Activated CD4-positive, alpha-beta T cell treated with anti-CD3 and anti-CD28 coated beads, Interleukin-10, Interleukin-2, amounts not matched to agents 100 ng/mL and 50 ng/mL, durations not matched to agents 16 hours and 8 hours (primary cell): ENCODE data around the gene NCOR2.

Experiments
- DNase-seq: peaks from one replicate; pipeline ENCODE4 v3.0.0-alpha.2; 2020

The NCOR2 gene

DNA sequence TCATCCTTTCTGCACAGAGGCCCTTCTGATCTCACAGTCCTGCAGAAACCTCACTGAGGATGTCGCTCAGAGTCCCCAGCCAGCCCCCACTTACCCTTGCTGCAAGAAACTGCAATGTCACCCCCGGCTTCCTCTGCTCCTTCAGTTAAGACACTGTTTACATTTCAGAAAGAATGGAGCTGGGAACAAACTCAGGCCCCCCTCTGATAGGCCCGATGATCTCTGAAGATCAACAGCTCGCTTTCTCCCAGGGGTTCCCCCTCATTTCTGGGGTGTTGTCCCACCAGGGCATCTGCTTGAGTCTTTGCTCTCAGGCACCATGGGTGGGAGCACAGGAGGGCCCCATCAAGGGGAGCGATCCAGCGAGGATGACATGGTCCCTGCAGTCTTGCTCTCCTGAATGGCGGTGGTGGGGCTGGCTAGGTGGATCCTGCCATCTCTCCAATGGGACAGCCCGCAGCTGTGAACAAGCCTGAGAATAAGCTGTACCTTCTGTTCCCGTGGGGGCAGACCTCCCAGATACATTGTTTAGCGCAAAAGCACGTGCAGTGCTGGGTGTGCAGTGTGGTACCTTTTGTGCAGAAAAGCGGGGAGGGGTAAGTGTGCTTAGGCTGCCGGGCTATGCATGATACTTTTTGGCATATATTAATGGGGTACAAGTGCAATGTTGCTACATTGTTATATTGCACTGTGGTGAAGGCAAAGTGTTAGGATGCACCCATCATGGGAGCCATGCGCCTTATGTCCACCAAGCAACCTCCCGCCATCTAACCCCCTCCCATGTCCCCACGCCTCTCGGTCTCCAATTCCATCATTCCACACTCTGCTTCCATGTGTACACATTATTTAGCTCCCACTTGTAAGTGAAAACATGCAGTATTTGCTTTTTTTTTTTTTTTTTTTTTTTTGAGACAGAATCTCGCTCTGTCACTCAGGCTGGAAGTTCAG lies 6.7 kb upstream of the NCOR2 start:
- DNase-seq = no peak

DNA sequence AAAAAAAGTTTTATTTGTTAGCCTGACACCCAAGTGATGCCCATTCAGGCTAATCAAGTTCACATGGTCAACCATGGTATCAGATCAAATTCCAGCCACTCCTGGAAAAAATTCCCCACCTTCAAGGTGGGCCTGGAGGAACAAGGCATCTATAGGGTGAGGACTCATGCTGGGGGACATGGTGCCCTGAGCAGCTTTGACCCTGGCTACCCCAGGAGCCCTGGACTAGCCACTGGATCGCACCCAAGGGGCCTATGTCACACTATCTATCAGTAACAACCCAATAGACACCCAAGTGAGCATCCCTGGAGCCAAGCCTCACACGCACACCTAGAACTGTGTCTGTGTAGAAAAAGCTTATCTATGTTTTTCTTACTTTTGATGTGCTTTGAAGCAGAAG lies 4.1 kb upstream of the NCOR2 start:
- DNase-seq = no peak

DNA sequence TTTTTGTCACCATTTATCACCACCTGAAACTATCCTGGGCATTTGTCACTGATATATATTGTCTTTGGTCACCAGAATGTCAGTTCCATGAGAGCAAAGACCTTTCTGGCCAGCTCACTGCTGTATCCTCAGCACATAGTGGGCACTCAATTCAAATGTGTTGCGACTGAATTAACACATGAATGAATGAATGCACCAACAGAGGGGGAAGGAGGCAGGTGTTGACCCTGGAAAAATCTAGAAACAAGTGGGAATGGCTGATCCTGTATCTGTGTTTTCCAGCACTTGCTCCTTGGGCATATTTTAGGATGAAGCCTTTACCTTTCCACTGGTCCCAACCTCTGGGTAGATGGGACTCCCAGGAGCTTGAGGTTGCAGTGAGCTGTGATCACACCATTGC lies 3.4 kb upstream of the NCOR2 start:
- DNase-seq = no peak

DNA sequence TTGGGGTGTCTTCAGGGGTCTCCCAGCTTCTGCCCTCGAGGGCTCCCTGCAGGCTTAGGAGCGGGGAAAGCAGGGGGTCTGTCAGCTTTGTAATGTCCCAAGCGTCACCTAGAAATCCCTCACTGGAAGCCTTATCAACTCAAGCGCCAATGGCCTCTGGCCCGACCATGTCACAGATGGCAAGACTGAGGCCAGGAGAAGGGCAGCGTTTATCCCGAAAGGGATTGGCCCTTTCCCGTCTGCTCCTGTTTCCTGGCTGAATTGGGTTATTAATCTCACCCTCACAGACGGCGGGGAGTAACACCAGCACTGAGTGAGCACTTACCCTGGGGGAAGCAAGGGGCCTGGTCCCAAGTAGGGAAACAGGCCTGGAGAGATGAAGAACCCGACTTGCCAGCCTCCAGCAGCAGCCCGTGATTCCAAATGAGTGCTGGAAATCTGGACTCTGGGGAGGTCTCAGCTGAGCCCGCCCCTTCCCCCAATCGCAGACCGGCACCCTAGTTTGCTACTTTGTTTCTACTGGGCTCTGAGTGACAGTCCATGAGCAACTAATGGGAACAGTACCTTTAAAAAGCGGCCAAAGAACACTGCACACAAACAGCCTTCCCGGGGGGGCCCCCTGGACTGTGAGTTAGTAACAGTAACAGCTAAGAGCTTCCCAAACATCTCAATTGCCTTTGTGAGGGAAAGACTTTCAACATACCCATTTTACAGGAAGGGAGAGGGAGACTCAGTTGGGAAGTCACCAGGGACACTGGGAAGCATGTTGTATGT lies 2.1 kb upstream of the NCOR2 start:
- DNase-seq = no peak

DNA sequence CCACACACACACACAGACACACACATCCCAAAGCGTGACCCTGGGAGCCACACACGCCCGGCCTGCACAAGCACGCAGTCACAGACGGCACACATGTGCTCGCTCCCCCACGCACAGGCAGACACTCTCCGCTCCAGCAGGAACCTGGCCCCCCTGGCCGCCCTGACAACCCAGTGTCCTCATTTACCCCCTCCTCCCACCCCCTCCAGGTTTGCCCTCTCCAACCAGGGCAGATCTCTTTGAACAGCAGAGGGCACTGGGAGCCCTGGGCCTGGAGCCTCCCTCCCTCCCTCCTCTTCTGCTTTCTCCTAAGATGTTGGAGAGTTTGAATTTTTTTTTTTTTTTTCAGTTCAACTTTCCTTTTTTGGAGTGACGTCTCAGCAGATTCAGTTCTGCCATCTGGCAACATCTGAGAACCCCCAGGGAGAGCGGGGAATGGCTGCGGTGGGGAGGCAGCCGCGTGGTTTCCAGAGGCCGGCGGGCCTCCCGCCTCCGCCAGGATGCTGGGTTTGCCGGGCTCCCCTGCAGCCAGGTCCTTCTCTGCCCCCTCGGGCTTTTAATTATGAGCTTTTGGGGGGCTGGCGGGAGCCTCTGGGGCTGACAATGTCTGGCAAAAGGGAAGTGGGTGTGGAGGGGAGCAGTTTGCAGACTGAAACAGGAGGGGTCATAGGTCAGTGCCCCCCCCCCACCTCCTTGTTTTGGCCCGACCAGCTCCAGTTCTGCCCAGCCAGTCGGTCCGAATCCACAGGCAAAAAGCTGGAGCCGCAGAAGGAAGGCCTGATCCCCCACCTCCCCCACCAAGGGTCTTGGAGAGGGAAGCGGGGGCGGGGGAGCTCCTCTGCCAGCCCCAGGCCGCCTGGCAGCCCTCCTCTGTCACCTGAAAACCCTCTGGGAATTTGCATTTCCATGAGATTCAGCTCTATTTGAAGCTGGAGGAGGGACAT lies 1.3 kb upstream of the NCOR2 start:
- DNase-seq = peak; percentile 25

DNA sequence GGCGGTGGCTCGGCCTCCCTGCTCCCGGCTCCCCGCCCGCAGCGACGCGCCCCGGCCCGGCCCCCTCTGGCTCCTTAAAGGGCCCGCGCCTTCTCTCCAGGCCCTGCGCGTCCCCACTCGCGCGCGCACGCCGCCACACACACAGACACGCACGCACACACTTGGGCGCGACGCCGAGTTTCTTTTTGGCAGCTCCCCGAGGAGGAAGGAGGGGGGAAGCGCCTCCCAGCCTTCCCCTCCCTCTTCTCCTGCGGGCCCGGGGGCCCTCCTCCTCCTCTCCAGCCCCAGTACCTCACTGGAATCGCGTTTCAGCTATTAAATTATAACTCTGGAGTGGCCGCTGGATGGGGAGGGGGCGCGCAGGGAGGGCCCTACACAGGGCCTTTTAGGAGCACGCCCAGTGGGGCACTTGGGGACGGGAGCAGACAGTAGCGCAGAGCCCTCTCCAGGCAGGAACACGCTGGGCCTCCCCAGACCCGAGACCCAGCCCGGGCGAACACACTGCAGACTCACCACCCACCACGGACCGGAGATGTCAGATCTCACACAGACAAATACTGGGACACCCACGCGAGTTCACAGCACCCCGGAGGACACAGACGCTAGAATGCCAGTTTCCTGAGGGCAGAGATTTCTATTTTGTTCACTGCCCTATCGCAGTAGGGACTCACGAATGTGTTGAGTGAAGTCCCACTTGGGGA lies 411 bp upstream of the NCOR2 start:
- peak; percentile 88 for DNase-seq

DNA sequence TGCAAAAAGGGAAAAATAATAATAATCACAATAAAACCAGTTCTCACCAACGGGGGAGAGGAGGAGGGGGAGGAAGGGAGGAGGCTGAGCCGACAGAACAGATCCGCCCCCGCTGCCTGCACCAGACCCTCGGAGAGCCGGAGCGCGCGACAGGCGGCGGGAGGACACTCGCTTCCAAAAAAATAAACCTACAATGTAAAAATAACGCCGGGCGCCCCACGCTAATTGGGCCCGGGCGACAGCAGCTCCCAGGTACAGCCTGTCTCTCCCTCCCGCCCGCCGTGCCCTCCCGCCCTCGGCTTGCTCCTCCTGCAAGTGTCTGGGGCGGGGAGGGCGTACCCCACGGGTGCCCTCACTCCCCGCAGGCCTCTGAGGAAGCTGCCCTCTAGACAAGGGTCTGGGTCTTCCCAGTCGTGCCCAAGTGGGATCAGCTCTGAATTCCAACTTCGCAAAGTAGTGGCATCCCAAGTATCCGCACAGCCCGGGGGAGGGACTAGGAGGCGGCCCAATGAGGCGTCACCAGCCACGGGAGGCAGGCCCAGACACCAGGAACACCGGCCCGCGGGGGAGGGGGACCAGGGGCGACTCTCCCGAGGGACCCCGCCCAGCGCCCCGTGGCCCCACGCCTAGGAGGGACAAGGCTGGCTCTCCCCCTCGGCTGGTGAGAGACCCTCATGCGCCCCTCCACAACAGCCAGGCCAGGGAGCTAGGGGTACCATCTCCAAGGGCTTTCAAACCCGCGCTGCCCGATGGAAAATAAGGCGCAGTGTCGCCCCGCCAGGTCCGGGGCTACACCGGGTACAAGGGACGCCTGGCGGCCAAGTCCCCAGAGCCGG lies 1.0 kb downstream of the NCOR2 start:
- DNase-seq = peak; percentile 72

DNA sequence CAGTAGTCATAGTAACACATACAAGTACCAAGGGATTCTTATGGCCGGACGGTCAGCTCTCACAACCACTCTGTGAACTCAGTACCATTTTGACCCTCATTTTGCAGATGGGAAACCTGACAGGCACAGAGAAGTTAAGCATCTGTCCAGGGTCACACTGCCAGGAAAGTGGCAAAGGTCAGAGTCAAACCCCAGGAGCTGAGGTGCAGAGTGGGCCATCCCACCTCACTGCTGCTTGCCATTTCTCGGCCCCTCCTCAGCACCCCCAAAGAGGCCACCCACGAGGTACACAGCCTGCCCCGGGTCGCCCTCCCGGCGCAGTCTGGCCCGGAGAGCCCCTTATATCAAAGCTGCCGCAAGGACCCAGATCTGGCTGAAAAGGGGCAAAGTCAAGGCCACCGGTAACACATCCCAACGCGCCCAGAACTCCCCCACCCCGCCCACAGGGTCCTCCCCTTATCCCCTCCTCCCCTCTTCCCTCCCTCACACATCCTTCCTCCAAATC lies 1.7 kb downstream of the NCOR2 start:
- DNase-seq = no peak

DNA sequence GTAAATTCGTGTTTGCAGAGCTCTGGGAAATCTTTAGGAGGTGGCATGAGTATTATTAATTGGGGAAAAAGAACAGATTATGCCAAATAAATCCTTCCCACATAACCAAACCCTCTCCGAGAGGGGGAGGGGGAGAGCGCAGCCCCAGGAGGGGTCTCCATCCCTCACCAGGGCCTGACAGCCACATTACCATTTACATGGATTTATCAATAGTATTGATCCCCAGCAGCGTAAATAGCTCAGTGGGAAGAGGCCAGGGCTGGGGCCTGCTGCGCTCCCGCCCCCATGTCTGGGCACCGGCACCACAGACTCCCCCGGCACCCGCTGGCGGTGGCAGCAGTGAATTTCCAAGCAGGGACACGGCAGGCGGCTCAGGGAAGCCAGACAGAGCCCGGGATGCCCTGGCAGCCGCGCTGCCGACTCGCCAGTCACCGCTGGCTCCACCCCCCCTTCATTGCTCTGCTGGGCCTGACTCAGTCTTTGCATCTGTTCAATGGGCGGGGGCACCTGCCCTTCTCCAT lies 2.4 kb downstream of the NCOR2 start:
- DNase-seq = no peak

DNA sequence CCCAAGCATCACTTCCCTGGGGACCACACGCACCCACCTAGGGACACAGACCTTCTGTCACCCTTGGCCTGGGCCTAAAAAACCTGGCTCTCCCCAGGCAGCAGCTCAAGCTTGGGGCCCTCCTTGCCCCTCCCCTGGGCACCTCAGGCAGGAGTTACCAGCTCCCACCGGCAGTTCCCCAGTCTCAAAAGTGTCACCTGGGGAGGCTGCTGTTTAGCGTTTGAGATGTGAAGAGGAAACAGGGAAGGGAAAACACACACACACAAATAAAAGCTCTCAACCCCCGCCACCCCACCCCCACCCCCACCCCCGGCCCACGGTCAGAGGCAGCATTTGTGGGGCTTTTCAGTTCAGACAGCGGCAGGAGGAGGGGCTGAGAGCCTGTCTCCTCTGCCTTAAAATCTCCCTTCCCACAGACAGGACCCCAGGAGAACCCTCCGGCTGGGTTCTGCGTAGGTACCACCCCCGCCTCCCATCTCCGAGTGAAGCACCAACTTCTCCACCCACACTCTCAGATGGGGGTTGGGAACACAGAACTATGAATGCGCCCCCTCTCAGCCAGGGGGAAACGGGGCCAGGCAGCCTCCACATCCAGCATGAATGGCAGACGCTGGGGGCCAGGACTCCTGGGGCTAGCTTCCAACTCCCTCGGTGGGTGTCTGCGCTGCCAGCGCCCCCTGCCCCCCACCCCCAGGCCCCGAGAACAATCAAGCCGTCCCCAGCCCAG lies 3.0 kb downstream of the NCOR2 start:
- DNase-seq = no peak

DNA sequence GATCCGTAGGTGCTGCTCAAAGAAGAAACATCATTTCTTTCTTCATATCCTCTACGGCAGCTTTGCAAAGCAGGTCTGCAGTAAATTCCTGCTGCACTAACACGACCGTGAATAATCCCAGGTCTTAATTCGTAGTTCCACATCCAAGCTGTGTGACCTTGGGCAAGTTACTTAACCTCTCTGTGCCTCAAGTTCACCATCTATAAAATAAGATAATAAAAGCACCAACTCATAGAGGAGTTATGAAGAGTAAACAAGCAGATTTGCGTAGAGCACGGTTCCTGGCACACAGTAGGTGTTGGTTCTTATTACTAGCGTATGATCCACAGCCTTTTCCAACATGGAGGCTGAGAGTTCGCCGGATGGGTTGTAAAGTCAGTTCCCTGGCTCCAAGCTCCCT lies 3.6 kb downstream of the NCOR2 start:
- no peak for DNase-seq

DNA sequence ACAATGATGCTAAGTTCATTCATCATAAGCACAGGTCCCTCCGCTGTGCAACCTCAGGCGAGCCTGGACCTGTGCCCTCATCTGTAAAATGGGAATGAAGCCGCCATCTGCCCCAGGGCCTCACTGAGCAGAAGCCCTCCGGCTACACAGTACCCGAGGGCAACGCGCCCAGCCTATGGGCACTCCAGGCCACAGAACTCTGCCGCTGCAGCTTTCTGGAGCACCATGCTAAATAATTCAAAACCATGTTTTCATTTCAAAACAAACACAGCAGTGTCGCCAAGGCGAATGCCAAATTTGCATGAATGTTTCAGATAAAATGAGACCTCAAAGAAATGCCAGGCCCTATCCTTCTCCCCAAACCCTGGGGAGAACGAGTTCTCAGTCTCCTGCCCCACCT lies 4.0 kb downstream of the NCOR2 start:
- no peak for DNase-seq

DNA sequence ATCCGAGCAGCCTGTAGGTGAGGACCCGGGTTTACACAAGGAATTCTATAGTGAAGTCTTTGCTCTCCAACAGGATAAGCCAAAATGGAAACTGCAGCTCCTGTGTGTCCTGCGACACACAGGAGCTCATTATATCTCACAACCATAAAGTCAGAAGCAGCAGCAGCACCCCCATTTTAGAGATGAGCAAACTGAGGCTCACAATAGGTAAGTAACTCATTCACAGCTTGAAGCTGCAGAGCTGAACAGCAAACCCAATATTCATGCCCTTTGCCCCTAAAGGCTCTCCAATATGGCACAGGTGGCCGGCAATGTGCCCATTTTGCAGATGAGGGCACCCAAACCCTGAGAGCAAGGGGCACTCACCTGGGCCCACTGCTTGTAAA lies 4.6 kb downstream of the NCOR2 start:
- no peak for DNase-seq

DNA sequence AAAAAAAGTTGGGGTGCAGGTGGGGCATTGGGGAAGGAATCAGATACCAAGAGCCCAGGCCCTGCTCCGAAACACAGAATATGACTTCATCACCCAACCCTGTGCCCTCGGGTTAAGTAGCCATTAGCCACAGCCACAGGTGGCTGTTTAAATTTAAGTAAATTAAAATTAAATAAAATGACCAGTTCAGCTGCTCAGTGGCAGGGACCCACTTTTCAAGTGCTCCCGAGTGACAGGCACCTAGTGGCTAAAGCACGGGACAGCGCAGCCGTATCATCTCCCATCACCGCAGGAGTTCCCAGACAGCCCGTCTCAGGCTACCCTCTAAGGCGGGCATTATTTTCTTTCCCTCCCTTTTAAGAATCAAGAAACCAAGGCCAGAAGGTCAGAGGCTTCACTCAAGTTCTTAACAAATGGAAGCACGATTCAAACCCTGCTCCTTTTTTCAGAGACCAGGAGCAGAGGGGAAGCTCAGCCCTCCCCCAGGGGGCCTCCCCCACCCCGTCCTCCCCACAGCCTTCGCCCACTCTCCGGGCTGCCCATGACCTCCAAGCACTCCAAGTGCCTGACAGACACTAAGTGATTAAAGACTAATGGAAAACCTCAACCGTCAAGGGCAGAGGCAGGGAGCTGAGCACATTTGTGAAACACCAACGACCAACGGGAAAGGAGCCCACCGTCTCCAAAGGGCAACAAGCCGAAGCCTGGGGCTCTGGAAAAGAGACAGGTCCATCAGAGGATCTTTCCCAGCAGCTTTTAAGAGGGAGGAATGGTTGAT lies 5.2 kb downstream of the NCOR2 start:
- no peak for DNase-seq

DNA sequence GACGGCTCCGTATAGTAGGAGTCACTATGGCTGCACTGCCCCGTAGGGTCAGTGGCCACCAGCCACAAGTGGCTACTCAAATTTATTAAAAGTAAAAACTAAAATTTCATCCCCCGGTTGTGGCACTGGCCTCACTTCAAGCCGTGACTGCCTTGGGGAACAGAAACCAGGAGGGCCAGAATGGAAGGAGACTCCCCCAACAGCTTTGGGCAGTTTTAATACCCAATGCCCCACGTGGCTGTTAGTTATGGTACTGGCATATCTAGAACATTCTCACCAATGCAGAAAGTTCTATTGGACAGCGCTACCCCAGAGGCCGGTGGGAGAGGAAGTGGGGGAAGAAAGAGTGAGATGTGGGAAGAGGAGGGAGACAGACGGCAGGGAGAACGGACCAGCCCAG lies 6.2 kb downstream of the NCOR2 start:
- no peak for DNase-seq

DNA sequence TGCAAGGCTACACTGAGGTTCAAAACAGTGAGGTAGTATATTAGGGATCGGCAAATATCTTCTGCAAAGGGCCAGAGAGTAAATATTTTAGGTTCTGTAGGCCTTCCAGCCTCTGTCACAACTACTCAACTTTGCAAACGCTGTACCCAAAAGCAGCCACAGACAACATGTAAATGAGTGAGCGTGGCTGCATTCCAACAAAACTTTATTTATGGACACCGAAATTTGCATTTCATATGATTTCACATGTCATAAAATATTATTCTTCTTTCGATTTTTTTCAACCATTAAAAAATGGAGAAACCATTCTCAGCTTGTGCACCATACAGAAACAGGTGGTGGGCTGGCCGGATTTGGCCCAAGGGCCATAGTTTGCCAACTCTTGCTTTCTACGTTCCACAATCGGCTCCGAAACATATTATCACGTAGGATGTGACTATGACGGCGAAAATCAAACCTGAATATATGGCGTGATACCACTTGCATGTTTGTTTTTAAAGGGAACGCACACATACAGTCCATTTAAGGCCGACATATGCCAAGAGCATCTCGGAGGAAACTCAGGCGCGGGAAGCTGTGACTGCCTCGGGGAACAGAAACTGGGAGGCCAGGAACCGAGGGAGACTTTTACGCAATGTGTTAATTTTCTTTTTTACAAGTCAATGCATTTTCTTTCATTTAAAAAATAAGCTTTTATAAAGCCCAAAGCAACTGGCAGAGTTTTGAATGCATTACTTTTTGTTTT lies 7.1 kb downstream of the NCOR2 start:
- no peak for DNase-seq

DNA sequence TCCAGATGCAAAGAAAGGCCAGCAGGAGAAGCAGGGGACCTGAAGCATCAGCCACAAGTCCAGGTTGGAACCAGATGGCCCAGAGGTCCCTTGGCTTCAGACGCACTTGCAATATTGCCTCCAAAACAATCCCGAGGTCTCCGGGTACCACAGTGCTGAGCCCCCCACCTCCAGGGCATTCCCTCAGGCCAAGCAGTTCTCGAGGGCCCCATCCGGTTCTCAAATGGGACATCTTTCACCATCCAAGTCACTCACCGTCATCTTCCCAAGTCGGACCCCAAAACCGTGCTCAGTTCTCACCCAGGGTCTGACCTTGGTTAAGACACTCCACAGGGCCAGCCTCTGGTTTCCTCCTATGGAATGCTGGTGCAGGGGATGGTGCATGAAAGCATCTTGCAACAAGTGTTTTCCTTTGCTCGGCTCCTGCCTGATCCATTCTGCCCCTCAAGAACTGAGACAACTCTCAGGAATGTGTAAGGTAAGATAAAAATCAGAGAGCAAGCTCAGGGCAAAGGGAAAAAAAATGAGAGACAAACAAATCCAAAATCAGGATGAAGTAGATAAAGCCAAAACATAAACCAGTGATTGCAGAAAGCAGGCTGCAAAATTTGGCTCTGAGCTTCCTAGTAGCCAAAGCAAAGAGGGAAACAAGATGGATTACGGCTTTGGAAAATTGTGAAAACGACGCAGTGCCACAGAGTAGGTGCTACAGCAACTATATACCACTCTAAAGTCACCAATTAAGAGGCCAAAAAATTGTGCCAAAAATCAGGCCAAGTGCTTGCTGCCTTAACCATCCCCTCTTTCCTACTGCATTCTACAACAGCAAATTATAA lies 8.0 kb downstream of the NCOR2 start:
- DNase-seq = no peak

DNA sequence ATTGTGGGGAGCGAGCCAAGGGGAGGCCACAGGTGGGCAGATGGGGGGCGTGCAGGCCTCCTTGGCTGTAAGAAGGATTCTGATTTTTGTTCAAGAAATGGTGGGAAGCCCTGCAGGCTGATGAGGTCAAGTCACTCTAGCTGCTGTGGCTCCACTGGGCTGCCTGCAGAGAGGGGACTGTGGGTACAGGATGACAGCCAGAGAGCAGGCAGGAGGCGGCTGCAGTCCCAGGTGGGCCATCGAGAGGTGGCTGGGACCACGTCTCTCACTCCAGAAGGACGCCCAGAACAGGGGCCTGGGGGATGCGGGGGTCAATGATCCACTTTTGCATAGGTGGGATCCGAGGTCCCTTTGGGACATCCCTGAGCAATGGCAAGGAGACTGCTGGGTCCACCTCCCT lies 9.1 kb downstream of the NCOR2 start:
- DNase-seq = no peak
